ENCODE measurements around the gene PPP6R2. TPM values are rescaled to one million over a fixed set of nuclear protein-coding genes. Genes with fewer than 3 reads are reported as not detected.
A peak's percentile ranks its signal among the peaks of the same experiment; 100 is the strongest.

The PPP6R2 gene
- polyA plus RNA-seq, 3 donors, result 9.1 to 74.5 (median 10.3) TPM

DNA sequence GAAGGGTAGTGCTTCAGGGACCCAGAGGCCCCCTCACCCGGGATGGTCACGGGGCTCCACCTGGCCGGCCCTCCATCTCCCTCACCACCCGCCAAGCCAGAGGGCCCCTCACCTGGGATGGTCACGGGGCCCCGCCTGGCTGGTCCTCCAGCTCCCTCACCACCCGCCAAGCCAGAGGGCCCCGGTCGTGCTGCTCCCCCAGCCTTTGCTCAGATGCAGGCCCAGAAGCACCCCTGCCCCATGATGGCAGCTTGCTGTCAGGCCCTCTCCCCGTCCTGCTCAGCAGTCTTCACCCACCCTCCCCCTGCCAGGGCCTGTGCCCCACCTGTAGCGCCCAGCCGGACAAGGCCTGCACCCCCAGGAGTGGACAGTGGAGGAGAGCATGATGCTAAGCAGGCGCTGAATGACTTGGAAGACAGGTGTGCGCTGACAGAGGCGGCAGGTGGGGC is 23.6 kb upstream of the PPP6R2 start:
- no peak overlapping the region for H3K4me2 ChIP-seq (replicated peaks; ENCODE audit: extremely low read depth, low read length, poor library complexity, severe bottlenecking)
- peaks cover 11% of the 10 kb centered on the region for H3K4me1 Mint-ChIP-seq
- intact Hi-C loops (cut with micrococcal nuclease), result no loop called here
- no peak overlapping the region for H3K27ac ChIP-seq (ENCODE audit: low read depth in 1 of 2, low read length in 2 of 2)
- no peak overlapping the region for H3K9ac ChIP-seq (ENCODE audit: insufficient read depth, low read length, poor library complexity, severe bottlenecking)
- peaks cover 10 to 12% of the 10 kb centered on the region in 2 donors for H3K4me1 ChIP-seq (ENCODE audit: control insufficient read depth in 1 of 2, insufficient read depth in 2 of 2, low read length in 2 of 2)
- no peak overlapping the region for H2AFZ ChIP-seq (ENCODE audit: insufficient read depth, low read depth, low read length, poor library complexity, severe bottlenecking)
- peaks cover 0 to 2% of the 10 kb centered on the region in 2 donors for H3K36me3 Mint-ChIP-seq
- H3K9me3 ChIP-seq (replicated peaks in 1 of 2; ENCODE audit: control insufficient read depth in 1 of 2, insufficient read depth in 1 of 2, low read length in 2 of 2), result no peaks in the 10 kb centered on the region
- no peaks in the 10 kb centered on the region for H4K20me1 ChIP-seq (ENCODE audit: insufficient read depth, low read length)
- DNase-seq, result no peak
- 93% methylated on average over 11 of the region's 15 CpGs for WGBS (ENCODE audit: insufficient coverage)
- H3K4me3 ChIP-seq (replicated peaks in 1 of 3; ENCODE audit: low read depth in 2 of 3, low read length in 3 of 3), result no peak overlapping the region
- H3K27ac Mint-ChIP-seq, result peak overlapping the region in 1 of 7 donors; percentile 16
- peaks cover 3% of the 10 kb centered on the region for H3K79me2 ChIP-seq (ENCODE audit: insufficient read depth, low read length)
- H3K9me3 Mint-ChIP-seq, result no peaks in the 10 kb centered on the region
- no peak for TF ChIP-seq CTCF (IDR thresholded peaks at IDR 0.05)
- H3K27me3 ChIP-seq (ENCODE audit: control insufficient read depth in 2 of 2, insufficient read depth in 2 of 2, low read length in 2 of 2), result no peaks in the 10 kb centered on the region
- H3K27me3 Mint-ChIP-seq (ENCODE audit: low read depth in 3 of 3), result peaks cover 2 to 13% (median 5%) of the 10 kb centered on the region in 3 donors
- H3K4me3 Mint-ChIP-seq, result no peak overlapping the region
- no peaks in the 10 kb centered on the region for H3K36me3 ChIP-seq (replicated peaks in 1 of 2; ENCODE audit: control insufficient read depth in 1 of 2, insufficient read depth in 2 of 2, low read length in 2 of 2)

DNA sequence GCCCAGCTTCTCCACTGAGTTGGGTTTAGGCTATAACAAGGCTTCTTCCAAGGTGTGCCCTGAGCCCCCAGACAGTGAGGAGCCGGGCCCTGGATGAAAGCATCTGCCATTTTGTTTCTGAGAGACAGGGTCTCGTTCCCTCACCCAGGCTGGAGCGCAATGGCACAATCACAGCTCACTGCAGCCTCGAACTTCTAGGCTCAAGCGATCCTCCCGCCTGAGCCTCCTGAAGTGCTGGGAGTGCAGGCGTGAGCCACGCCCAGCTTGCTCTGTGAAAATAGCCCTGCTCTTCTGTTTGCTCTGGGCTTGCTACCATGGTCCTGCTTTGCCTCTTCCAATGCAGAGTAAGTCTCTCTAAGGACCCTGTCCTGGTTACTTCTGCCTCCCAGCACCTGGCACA is 23.0 kb upstream of the PPP6R2 start:
- H3K27me3 Mint-ChIP-seq (ENCODE audit: low read depth in 3 of 3), result peaks cover 5 to 15% (median 8%) of the 10 kb centered on the region in 3 donors
- peaks cover 0 to 2% of the 10 kb centered on the region in 2 donors for H3K36me3 Mint-ChIP-seq
- Histone ChIP-seq H3K9me3 (replicated peaks in 1 of 2; ENCODE audit: control insufficient read depth in 1 of 2, insufficient read depth in 1 of 2, low read length in 2 of 2) (no peaks in the 10 kb centered on the region), H3K4me2 (replicated peaks; ENCODE audit: extremely low read depth, low read length, poor library complexity, severe bottlenecking) (no peak overlapping the region), H3K36me3 (replicated peaks in 1 of 2; ENCODE audit: control insufficient read depth in 1 of 2, insufficient read depth in 2 of 2, low read length in 2 of 2) (no peaks in the 10 kb centered on the region), H3K4me3 (replicated peaks in 1 of 3; ENCODE audit: low read depth in 2 of 3, low read length in 3 of 3) (no peak overlapping the region), H3K27me3 (ENCODE audit: control insufficient read depth in 2 of 2, insufficient read depth in 2 of 2, low read length in 2 of 2) (no peaks in the 10 kb centered on the region), H3K79me2 (ENCODE audit: insufficient read depth, low read length) (no peaks in the 10 kb centered on the region), H3K27ac (ENCODE audit: low read depth in 1 of 2, low read length in 2 of 2) (no peak overlapping the region), H4K20me1 (ENCODE audit: insufficient read depth, low read length) (no peaks in the 10 kb centered on the region), H3K9ac (ENCODE audit: insufficient read depth, low read length, poor library complexity, severe bottlenecking) (no peak overlapping the region), H3K4me1 (ENCODE audit: control insufficient read depth in 1 of 2, insufficient read depth in 2 of 2, low read length in 2 of 2) (peaks cover 4 to 6% of the 10 kb centered on the region in 2 donors), H2AFZ (ENCODE audit: insufficient read depth, low read depth, low read length, poor library complexity, severe bottlenecking) (no peak overlapping the region)
- no peak overlapping the region for H3K4me3 Mint-ChIP-seq
- intact Hi-C loops (cut with micrococcal nuclease), result no loop called here
- no peak for DNase-seq
- 91% methylated on average over 8 of the region's 8 CpGs for WGBS (ENCODE audit: insufficient coverage)
- no peak overlapping the region for H3K27ac Mint-ChIP-seq
- H3K9me3 Mint-ChIP-seq, result no peaks in the 10 kb centered on the region
- TF ChIP-seq CTCF (IDR thresholded peaks at IDR 0.05), result no peak
- H3K4me1 Mint-ChIP-seq, result peaks cover 5% of the 10 kb centered on the region
